HG03045 (cell line): Measurements from ENCODE around the gene HLA-DOA.

Experiments used
- ATAC-seq: cut with Tn5 transposase; IDR thresholded peaks from one replicate; pipeline ENCODE4 v1.9.1; 2021; ENCODE audit warnings: mild to moderate bottlenecking, moderate library complexity; ENCODE audit not compliant: unreplicated experiment

The HLA-DOA gene

DNA sequence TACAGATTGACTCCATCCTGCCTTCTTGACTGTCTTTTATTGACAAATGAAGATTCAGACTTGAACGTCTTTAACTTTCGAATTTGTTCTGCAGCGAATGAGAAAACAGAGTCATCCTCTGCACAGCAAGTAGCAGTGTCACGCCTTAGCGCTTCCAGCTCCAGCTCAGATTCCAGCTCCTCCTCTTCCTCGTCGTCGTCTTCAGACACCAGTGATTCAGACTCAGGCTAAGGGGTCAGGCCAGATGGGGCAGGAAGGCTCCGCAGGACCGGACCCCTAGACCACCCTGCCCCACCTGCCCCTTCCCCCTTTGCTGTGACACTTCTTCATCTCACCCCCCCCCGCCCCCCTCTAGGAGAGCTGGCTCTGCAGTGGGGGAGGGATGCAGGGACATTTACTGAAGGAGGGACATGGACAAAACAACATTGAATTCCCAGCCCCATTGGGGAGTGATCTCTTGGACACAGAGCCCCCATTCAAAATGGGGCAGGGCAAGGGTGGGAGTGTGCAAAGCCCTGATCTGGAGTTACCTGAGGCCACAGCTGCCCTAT lies 28.8 kb downstream of the HLA-DOA start:
- no peak for ATAC-seq

DNA sequence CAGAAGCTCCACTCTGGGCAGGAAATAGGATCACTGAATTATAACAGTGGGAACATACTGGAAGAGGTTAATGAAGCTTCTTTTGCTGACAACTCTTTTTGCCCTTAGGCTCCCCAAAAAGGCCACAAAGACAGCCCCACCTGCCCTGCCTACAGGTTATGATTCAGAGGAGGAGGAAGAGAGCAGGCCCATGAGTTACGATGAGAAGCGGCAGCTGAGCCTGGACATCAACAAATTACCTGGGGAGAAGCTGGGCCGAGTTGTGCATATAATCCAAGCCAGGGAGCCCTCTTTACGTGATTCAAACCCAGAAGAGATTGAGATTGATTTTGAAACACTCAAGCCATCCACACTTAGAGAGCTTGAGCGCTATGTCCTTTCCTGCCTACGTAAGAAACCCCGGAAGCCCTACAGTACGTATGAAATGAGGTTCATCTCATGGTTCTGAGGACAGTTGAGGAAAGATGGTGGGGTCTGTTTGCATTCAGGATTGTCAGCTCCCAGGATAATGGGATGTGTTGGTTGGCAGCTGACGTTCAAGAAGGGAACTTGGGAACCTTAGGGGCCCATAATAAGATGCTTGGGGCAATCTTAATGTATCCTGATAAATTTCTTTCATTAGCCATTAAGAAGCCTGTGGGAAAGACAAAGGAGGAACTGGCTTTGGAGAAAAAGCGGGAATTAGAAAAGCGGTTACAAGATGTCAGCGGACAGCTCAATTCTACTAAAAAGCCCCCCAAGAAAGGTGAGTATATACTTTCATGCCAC lies 29.5 kb downstream of the HLA-DOA start:
- no peak for ATAC-seq

DNA sequence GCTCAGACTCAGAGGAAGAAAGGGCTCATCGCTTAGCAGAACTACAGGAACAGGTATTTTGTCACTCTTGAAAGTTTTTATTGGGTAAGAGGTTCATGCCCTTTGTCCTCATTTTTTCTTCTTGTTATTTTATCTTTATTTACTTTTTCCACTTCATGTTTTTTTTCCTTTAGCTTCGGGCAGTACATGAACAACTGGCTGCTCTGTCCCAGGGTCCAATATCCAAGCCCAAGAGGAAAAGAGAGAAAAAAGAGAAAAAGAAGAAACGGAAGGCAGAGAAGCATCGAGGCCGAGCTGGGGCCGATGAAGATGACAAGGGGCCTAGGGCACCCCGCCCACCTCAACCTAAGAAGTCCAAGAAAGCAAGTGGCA lies 31.5 kb downstream of the HLA-DOA start:
- ATAC-seq, result no peak

DNA sequence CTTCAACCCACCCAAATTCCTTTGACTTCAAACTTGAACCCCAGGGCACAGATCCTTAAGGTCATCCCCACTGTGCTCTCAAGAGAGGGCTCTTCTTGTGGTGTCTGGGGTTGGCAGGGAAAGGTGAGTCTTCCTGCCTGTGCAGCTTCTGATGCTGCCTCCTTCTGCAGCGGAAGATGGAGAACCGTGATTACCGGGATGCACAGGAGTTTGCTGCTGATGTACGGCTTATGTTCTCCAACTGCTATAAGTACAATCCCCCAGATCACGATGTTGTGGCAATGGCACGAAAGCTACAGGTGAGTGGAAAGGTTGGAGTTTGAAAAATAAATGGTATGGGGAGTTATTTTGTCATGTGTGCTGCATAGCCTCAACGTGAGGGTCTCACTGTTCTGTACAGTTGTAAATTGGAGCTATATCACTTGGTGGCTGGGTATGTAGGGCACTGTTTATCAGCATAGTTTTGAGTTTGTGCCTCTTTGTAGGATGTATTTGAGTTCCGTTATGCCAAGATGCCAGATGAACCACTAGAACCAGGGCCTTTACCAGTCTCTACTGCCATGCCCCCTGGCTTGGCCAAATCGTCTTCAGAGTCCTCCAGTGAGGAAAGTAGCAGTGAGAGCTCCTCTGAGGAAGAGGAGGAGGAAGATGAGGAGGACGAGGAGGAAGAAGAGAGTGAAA lies 32.0 kb downstream of the HLA-DOA start:
- no peak for ATAC-seq

DNA sequence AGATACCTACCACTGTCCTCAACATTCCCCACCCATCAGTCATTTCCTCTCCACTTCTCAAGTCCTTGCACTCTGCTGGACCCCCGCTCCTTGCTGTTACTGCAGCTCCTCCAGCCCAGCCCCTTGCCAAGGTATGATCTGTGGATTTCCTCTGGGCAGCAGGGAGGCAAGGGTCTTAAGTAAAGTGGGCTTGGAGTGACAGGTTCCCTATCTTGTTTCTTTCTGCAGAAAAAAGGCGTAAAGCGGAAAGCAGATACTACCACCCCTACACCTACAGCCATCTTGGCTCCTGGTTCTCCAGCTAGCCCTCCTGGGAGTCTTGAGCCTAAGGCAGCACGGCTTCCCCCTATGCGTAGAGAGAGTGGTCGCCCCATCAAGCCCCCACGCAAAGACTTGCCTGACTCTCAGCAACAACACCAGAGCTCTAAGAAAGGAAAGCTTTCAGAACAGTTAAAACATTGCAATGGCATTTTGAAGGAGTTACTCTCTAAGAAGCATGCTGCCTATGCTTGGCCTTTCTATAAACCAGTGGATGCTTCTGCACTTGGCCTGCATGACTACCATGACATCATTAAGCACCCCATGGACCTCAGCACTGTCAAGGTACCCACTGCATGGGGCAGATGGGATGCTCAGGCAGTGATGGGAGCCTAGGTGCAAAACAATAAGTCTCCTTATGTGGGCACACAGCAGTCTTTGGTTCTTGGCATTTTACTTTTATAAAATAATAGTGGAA lies 32.9 kb downstream of the HLA-DOA start:
- ATAC-seq, result no peak

DNA sequence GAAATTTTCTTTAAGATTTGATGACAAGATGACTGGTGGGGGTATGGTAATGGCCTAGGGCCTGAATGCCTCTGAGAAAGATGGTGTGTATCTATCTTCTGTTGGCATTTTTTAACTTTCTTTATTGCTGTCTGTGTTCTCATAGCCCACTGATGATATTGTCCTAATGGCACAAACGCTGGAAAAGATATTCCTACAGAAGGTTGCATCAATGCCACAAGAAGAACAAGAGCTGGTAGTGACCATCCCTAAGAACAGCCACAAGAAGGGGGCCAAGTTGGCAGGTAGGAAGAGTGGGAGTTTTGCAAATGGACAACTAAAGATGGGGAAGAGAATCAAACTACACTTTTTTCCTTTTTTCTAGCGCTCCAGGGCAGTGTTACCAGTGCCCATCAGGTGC lies 33.5 kb downstream of the HLA-DOA start:
- ATAC-seq, result no peak

DNA sequence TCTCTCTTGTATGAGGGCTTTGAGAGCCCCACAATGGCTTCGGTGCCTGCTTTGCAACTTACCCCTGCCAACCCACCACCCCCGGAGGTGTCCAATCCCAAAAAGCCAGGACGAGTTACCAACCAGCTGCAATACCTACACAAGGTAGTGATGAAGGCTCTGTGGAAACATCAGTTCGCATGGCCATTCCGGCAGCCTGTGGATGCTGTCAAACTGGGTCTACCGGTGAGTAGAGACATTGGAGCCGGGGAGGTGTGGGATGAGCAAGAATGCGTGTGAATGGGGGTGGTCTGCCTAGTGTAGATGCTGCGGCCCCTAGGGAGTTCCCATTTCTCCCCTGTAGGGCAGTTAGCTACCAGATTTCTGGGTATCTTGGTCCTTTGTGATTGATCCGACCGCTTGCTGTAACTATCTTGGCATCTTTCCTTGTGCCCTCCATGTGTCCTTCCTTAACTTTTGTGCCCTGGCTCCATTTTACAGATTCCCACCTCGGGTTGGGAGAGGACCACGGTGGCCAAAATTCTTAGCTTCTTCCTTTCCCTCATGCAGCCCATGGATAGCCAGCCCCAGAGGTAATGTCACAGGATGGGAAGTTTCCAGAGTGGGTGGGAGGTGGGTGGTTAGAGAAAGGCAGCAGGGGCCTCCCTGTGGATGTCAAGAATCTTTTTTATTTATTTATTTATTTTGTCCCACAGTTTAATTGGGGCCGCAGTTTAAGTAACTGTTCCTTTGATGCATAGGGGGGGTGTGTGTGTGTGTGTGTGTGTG lies 34.7 kb downstream of the HLA-DOA start:
- ATAC-seq, result no peak

DNA sequence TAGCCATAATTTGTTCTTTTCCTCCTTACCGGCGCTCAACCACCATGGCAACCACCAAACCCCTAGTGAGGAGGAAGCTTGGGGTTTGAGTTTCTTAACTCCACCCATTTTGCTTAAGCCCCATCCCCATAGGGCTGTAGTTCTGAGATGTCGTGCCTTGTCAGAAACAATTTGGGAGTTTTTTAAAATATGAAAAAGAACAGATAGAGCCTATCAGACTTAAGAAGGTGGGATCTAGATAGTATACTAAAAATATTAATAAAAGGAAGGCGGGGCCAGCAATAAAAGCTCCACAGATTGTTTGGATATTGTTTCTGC lies 35.4 kb downstream of the HLA-DOA start:
- no peak for ATAC-seq

DNA sequence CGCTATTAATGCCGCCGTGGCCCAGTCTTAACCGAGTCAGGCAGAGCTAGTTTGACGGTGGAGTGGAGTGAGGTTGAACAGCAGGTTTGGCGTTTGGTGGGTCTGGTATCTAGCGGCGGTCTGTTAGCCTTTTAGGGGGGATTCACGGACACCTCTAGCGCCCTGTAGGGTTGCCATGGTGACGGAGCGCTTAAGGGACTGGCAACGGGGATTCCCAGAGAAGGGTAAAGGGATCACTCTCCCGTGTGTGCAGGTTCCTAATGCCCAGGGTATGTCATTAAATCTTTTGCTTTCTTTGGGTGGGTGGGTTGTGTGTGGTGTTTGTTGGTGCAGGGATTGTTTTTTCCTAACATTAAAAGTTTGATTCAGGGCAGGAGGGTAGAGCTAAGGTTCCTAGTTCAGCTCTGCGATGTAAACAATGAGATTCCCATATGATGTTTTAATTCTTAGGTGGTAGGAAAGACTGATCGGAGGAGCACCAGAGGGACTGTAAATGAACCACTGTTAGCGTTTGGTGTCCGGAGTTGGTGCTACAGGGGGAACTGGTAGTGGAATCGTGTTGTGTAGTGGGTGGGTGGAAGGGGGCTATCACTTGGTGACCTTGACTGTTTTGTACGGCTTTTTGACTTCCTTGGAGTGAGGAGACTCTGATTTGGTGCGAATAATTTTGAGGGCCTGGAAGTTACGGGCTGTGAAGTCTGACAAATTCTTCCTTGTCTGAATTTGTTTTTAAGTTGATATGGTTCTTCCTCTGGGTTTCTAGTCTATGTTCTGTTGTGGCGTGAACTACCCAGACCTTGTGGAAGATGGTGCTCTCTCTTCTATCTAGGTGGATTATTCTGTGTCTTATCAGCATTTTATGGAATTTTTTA lies 36.0 kb downstream of the HLA-DOA start:
- no peak for ATAC-seq

DNA sequence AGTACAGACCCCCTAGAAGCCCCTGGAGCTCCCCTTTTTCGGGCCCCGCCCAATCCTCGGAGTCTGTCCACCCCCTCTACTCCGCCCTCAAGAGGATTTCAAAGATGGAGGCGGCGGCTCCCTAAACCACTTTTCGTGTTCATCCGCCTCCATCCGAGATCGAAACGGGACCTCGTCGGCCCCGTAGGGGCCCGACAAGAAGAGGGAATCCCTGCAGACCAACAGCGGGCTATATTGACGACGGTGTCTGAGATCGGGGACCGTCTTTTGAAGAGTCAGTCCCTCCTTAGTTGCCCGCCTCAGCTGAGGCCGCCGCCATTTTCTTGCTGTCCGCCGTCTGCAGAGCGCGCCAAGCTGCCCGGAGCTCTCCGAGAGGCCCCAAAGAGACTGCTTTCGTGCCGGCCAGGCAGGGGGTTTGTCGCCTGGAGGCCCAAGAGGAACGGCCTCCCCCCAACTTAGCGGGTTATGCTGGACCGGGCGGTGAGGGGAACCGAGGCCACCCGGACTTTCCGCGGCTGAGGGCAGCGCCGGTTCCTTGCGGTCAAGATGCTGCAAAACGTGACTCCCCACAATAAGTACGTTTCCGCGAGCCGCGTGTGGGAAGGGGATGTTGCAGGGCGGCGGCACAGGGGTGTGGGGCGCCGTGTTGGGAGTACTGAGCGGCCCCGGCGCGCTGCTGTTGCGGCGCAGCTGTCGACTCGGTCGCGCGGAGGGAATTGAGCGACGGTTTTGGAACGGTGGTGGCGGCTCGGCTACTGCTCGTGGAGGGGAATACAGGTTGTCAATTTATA lies 36.8 kb downstream of the HLA-DOA start:
- ATAC-seq, result peak; percentile 2

DNA sequence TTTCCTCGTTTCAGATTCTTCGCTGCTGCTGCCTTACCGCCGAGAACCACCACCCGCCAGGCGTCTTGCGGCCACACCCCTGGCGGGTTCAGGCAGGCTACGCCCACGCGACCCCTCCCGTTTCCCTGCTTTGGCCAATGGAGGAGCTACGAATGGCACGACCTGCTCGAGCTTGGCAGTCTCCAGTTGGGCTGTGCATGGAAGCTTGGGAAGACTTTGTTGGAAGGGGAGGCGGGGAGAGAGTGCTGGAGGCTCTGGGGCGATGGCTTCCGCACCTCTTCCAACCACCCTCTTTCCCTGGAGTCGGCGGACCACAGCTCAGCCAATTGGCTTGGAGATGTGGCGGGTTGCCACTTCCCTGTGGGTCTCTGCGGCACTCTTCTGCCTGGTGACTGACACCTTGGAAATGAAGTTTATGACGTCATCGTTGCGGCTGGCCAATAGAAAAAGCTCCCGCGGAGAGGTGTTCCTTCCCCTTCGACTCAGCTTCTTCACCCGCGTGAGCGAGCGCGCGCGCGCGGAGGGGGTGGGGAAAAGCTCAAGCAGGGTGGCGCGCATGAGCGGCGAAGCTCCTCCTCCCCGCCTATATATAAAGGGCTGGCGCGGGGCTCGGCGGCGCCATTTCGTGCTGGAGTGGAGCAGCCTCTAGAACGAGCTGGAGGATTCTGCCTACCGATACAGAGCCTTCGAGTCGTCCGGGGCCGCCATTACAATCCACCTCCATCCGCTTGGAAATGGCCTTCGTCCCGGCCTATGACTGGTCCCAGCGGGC lies 37.6 kb downstream of the HLA-DOA start:
- ATAC-seq, result peak; percentile 51

DNA sequence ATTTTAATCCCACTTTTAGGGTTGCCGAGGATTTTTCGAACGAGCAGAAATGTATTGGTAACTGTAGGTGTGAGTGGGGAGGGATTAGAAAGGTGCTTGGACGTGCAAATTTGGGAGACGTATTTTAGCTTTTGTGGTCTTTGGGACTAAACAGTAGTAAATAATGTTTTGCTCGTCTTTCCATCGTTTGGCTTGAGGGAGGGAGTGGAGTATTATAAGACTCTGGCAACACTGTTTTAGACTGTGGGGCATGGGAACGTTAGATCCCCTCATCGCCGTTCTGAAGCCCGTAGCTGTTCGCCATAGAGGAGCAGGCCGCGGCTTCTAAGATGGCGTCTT lies 38.2 kb downstream of the HLA-DOA start:
- ATAC-seq, result no peak

DNA sequence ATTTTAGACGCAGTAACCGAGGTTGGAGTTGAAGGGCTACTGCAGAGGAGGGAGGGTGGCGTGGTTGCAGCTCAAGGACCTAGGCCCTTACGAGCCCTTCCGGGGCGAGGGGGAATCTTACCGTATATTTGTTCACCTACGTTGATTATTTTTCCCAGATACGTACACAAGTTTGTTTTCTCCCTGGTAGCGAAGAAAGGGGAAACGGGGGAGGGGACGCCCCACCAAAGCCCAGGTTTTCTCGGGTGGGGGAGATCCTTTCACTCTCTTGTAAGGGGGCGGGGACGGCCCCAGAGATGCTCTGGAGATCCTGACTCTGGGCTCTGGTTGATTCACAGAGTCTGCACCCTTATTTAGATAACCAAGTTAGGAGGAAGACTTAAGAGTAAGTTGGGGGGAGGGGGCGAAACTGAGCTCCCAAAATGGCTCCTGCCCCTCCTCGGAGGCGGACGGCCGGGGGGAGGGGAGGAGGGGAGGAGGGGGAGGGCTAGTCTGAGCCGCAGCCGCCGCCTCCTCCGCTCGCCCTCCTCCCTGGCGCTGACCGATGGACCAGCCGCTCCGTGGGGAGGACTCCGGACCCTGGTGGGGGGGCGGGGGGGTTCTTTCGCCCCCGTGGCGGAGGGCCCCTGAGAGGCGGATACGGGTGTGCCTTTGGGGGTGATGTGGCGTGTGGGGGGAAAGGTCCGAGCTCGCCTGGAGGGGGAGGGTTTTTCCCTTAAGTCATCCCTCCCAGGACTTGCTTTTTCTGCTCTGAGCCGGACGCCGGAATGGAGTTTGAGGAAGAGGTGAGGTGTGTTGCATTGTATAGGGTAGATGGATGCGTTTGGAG lies 38.8 kb downstream of the HLA-DOA start:
- no peak for ATAC-seq

DNA sequence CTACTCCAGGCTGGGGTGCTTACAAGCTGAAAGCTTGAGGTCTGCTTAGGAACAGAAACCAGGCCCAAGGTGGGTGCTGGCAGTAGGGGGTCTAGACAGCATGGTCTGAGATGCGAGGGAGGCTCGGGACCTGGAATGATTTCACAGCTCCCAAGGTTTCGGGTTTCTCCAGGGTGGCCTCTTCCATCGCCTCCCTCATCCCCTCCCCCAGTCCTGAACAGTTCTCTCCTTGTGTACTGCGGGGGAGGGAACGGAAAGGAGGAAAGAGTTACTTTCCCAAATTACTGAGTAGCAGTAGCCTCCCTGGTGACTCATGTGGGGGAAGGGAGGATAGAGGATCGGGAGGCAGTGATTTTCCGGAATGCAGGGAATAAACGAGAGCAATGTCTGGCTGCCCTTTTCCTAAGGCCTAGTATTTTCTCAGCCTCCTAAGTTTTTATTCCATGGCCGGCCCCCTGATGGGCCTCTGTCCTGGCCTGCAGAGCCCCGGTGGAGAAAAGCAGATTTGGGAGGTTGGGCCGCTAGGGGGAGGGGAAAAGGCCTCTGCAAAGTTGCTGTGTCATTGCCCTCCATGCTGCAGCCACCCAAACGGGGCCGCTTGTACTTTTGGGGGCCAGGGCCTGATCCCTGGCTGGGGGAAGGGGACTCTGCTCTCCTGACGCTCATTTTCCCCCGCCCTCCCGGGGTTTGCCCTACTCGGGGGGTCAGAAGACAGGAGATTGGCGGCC lies 39.5 kb downstream of the HLA-DOA start:
- ATAC-seq, result no peak

DNA sequence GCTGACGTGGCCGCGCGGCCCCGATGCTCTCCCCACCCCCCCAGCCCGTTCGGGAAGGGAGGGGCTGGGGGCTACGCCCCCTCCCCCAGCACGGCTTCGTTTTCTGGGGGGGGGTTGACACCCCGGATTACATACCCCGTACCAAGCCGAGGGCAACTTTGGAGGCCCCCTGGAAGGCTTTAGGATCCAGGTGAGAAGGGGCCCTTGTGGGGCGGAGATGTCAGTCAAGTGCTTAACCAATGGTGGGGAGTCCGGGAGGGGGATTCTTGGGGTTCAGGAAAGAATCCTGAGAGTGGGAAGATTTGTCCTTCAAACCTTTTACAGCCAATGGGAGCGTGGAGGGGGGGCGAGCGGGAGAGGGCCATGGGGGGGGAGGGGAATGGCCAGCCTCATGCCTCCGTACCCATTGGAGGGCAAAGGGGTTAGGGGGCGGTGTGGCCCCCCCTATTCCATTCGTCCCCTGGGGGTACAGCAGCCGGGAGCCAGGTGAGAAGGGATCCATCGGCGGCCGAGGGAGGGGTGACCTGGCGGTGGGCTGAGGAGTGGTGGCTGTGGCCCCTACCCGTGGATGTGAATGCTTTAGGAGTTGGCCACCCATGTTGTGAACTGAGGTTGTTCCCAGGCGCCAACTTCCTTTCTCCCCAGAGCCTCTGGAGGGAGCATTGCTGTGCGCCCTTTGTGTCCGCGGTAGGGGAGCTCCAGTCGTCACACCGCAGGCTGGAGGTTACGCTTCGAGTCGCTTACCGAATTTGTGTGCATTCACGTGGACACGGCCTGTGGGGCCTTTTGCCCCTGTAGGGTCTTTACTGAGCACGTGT lies 40.3 kb downstream of the HLA-DOA start:
- no peak for ATAC-seq

DNA sequence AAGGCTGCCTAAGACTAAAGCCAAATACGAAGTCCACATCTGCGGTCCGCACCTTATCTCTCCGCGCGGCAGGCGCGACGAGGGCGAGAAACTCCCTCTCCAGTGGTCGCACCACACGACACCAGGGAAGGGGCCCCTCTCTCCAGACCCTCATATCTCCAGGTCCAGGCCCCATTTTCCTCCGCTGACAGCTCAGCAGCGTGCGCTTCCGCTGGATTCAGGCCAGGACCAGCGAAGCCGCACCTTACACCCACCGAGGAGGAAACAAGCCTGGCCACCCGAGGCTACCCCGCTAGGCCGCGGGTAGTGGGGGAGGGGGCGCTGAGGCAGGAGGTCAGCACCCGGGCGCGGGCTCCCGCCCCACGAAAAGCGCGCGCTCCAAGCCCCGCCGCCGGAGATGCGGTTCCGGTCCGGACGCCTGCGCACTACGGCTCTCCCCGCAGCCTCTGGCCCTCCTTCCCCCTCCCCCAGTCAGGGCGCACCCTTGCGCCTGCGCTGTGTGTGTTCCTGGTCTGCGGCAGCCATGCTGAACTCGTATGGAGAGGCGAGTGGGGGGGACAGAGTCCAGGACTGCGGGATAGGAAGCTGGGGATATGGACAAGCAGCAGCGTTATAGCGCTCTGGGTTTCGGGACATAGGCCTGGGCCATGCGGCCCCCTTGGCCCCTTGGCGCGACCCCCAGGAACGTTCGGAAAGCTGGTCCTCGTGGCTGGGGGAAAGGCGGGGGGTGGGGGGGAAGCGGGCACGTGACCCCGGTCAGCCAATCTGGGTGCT lies 41.1 kb downstream of the HLA-DOA start, which contains the start of gene BRD2:
TSS of gene BRD2 (plus strand) at position 502 of the 774 bp plus-strand sequence. CDS start 4,305 bp downstream, outside the sequence.
- peak; percentile 38 for ATAC-seq
